Esophagus squamous epithelium (tissue), 5 donors: ENCODE data around the gene GAS7. TPM values are rescaled to one million over a fixed set of nuclear protein-coding genes. Genes with fewer than 3 reads are reported as not detected.

Experiments used
- DNase-seq: peaks from one replicate; lab custom pipeline; 2025; lab: John Stamatoyannopoulos, UW
- H3K27ac ChIP-seq, 4 donors: fragments of 200-600 bp; sonication (generic); one replicate each; pipeline ENCODE4 v1.5.1; 2016 to 2019; ENCODE audit warnings: mild to moderate bottlenecking in 1 of 4
- H3K27me3 ChIP-seq, 4 donors: fragments of 200-600 bp; sonication (generic); 1 replicate in 3 of 4; 2 replicates in 1 of 4; pipeline versions ENCODE4 v1.5.1 to v1.6.0; 2017 to 2021; ENCODE audit warnings: antibody characterized with exemption in 1 of 4
- H3K36me3 ChIP-seq, 3 donors: fragments of 200-600 bp; sonication (generic); one replicate each; pipeline ENCODE4 v1.5.1; 2016 to 2019
- H3K4me1 ChIP-seq, 3 donors: fragments of 200-600 bp; sonication (generic); one replicate each; pipeline ENCODE4 v1.5.1; 2017 to 2019
- H3K4me3 ChIP-seq, 4 donors: fragments of 200-600 bp; sonication (generic); 1 replicate in 3 of 4; 2 replicates in 1 of 4; pipeline ENCODE4 v1.5.1; 2016 to 2019; ENCODE audit warnings: mild to moderate bottlenecking in 2 of 4, moderate library complexity in 1 of 4
- H3K9me3 ChIP-seq, 3 donors: fragments of 200-600 bp; sonication (generic); one replicate each; pipeline ENCODE4 v1.5.1; 2016 to 2019
- CTCF ChIP-seq, 6 experiments: fragments of 450-650 bp in 4 of 6; fragments of 200-600 bp in 2 of 6; sonication (generic) in 2 of 6; IDR thresholded peaks; one replicate each; pipeline ENCODE4 v1.5.1; 2016 to 2019; ENCODE audit warnings: antibody characterized with exemption in 6 of 6, mild to moderate bottlenecking in 4 of 6, moderate library complexity in 4 of 6
- POLR2A ChIP-seq, 4 donors: fragments of 450-650 bp; IDR thresholded peaks; one replicate each; pipeline ENCODE4 v1.6.1; 2017; ENCODE audit warnings: antibody characterized with exemption in 4 of 4, mild to moderate bottlenecking in 4 of 4, moderate library complexity in 3 of 4
- WGBS, 2 donors: methylation state at CpG; one replicate each; pipeline ENCODE4 v1.1.5; 2018; 5-methylcytosine and 5-hydroxymethylcytosine counted together
- intact Hi-C: fragments of 100-400 bp; cut with DNase I; formaldehyde crosslinking; loops from one replicate; pipeline ENCODE4 v1.15.0; 2022
- total RNA-seq, 4 donors: library from RNA; depleted of rRNA; stranded (reverse); fragments of >200 nt; gene quantifications; one replicate each; pipeline ENCODE4 v1.1.0, GENCODE V29; 2016
- donor health status: DM: yes; HTN: yes; CAD: no.

Gene GAS7
- total RNA-seq, 4 donors from 2014 or later: 16.8 to 39.1 (median 30.1) TPM

DNA sequence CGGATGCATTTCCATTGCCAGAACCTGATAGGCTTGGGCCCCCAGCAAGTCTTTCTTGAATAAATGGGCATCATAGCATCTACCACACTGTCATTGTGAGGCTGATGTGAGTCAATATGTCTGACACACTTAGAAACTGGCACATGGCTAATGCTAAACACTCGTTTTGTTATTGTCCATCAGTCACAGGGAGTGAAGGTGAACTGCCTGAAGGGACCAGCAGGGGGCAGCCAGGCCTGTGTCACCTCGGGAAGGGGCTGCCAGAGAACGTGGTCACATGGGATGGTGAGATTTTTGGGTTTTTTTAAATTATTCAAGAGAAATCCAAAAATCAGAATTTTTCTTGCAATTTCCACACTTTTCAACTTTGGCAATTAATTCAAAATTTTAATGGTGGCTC, 292.5 kb downstream of the GAS7 start:
- TF ChIP-seq CTCF (IDR thresholded peaks at IDR 0.05) (peak in 4 of 6 experiments; percentile 25 to 41 (median 31)), POLR2A (IDR thresholded peaks at IDR 0.05) (no peak)
- Histone ChIP-seq H3K27ac (no peak overlapping the region), H3K4me1 (peaks cover 0 to 6% (median 4%) of the 10 kb centered on the region in 3 donors), H3K27me3 (no peaks in the 10 kb centered on the region), H3K9me3 (no peaks in the 10 kb centered on the region), H3K36me3 (no peaks in the 10 kb centered on the region), H3K4me3 (no peak overlapping the region)
- WGBS, 2 donors: 14 to 33% methylated on average over 4 of the region's 4 CpGs
- intact Hi-C loops: no loop called here
- no peak for DNase-seq

- TF ChIP-seq CTCF (IDR thresholded peaks at IDR 0.05) (no peak), POLR2A (IDR thresholded peaks at IDR 0.05) (no peak)
- H3K9me3 ChIP-seq: no peaks in the 10 kb centered on the region
- no peaks in the 10 kb centered on the region for H3K27me3 ChIP-seq
- H3K27ac ChIP-seq: no peak within 1 kb of the TSS
- 86 to 90% methylated on average over 7 to 11 of the region's 11 CpGs for WGBS, 2 donors
- H3K4me3 ChIP-seq: no peak within 1 kb of the TSS
- no peaks in the 10 kb centered on the region for H3K36me3 ChIP-seq
- H3K4me1 ChIP-seq: peaks cover 0 to 9% (median 8%) of the 10 kb centered on the region in 3 donors
- intact Hi-C loops: no loop called here
- DNase-seq: no peak
These were observed 293.4 kb downstream of the GAS7 start, which contains the start of gene RCVRN for GRCh38 chr17:9905078-9905415. Gene RCVRN, minus strand, starts transcription at chr17:9905271. Its CDS starts 91 bp downstream, at chr17:9905180.

- H3K4me3 ChIP-seq: no peak overlapping the region
- H3K27ac ChIP-seq: no peak overlapping the region
- H3K27me3 ChIP-seq: no peaks in the 10 kb centered on the region
- H3K9me3 ChIP-seq: no peaks in the 10 kb centered on the region
- intact Hi-C loops: no loop called here
- TF ChIP-seq POLR2A (IDR thresholded peaks at IDR 0.05) (no peak), CTCF (IDR thresholded peaks at IDR 0.05) (no peak)
- WGBS, 2 donors: 92 to 95% methylated on average over 23 to 31 of the region's 35 CpGs
- H3K36me3 ChIP-seq: no peaks in the 10 kb centered on the region
- DNase-seq: no peak
- peaks cover 0 to 14% (median 13%) of the 10 kb centered on the region in 3 donors for H3K4me1 ChIP-seq
These were observed 293.9 kb downstream of the GAS7 start for GRCh38 chr17:9904277-9905077.

DNA sequence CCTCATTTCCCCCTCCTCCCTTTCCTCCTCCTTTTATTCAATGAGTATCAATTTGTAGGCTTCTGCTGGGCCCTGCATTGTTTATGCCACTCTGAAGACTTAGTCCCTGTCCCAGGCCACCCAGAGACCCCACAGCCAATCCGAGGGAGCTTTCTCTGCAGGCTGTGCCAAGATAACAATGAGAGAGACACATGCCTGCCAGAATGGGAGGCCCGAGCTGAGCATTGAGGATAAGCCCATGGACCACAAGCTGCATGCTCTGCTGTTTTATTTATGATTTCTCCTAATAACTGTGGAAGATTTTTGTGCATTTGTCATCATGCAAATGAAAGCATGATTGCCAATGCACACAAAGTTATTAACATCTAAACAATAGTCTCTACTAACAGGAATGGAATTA, 296.3 kb downstream of the GAS7 start:
- no peak for TF ChIP-seq CTCF (IDR thresholded peaks at IDR 0.05)
- TF ChIP-seq POLR2A (IDR thresholded peaks at IDR 0.05): no peak
- no peaks in the 10 kb centered on the region for H3K27me3 ChIP-seq
- H3K4me3 ChIP-seq: no peak overlapping the region
- H3K9me3 ChIP-seq: no peaks in the 10 kb centered on the region
- no peak overlapping the region for H3K27ac ChIP-seq
- H3K36me3 ChIP-seq: no peaks in the 10 kb centered on the region
- intact Hi-C loops: no loop called here
- peaks cover 0 to 15% (median 11%) of the 10 kb centered on the region in 3 donors for H3K4me1 ChIP-seq
- WGBS, 2 donors: 5 to 22% methylated on average over 2 of the region's 2 CpGs
- DNase-seq: no peak

DNA sequence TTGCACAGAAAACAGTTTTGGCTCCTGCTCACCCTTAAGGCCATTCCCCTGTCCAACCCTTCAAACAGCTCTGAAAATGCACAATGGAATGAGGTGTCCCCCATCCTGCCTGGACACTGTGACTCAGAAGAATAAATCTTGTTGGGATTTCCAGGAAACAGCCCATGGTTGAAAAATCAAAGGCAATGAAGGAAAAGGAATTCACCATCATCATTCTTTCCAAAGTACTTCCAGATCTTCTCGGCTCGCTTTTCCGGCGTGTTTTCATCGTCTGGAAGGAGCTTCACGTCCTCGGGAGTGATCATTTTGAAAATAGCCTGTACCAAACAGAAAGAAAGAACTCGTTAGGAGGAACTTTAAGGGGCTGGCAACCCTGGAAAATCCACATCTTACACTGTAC, 297.6 kb downstream of the GAS7 start:
- intact Hi-C loops: no loop called here
- Histone ChIP-seq H3K4me3 (peak overlapping the region in 1 of 4 donors; percentile 6), H3K36me3 (no peaks in the 10 kb centered on the region), H3K27me3 (no peaks in the 10 kb centered on the region), H3K4me1 (peaks cover 0 to 15% (median 11%) of the 10 kb centered on the region in 3 donors), H3K9me3 (no peaks in the 10 kb centered on the region), H3K27ac (peak overlapping the region in 3 of 4 donors; percentile 45 to 66 (median 46))
- no peak for TF ChIP-seq POLR2A (IDR thresholded peaks at IDR 0.05)
- TF ChIP-seq CTCF (IDR thresholded peaks at IDR 0.05): no peak
- no peak for DNase-seq
- WGBS, 2 donors: 35 to 58% methylated on average over 7 to 8 of the region's 8 CpGs
